OCI-LY3 (cell line): ENCODE data around the gene IER5.

Source experiments
- H2AFZ ChIP-seq: fragments of 200-600, 300-600 bp; shearing (Covaris generic); 2 replicates; pipeline ENCODE4 v1.6.0; 2014; ENCODE audit warnings: antibody characterized with exemption, low read depth, low read length
- H3K27ac ChIP-seq: fragments of 200-600, 300-600 bp; sonication (generic); 2 replicates; pipeline ENCODE4 v1.5.1; 2014; ENCODE audit warnings: mild to moderate bottlenecking, low read length, moderate library complexity, mixed read lengths
- H3K27me3 ChIP-seq: fragments of 200-600, 300-600 bp; sonication (generic); 2 replicates; pipeline ENCODE4 v1.6.1; 2014; ENCODE audit warnings: low read depth, low read length, mixed read lengths
- H3K36me3 ChIP-seq: fragments of 200-600, 300-600 bp; sonication (generic); replicated peaks from 2 replicates; pipeline ENCODE3; 2014; ENCODE audit warnings: low read depth, low read length, mixed read lengths
- H3K4me1 ChIP-seq: fragments of 300-600, 200-600 bp; sonication (generic); 2 replicates; pipeline ENCODE4 v1.6.1; 2014; ENCODE audit warnings: low read length, mixed read lengths
- H3K4me2 ChIP-seq: fragments of 200-600, 300-600 bp; sonication (generic); 2 replicates; pipeline ENCODE4 v1.6.1; 2014; ENCODE audit warnings: low read length, mixed read lengths
- H3K4me3 ChIP-seq: fragments of 300-600, 200-600 bp; sonication (generic); 2 replicates; pipeline ENCODE4 v1.5.1; 2014; ENCODE audit warnings: antibody characterized with exemption, mild to moderate bottlenecking, low read length, moderate library complexity
- H3K79me2 ChIP-seq: fragments of 300-600, 200-600 bp; shearing (Covaris generic); 2 replicates; pipeline ENCODE4 v1.6.1; 2014; ENCODE audit warnings: mild to moderate bottlenecking, low read length, mixed read lengths
- H3K9ac ChIP-seq: fragments of 300-600, 200-600 bp; shearing (Covaris generic); 2 replicates; pipeline ENCODE4 v1.6.0; 2014; ENCODE audit warnings: mild to moderate bottlenecking, low read length, moderate library complexity
- H3K9me3 ChIP-seq: fragments of 200-600, 300-600 bp; shearing (Covaris generic); 2 replicates; pipeline ENCODE4 v1.6.1; 2014; ENCODE audit warnings: low read length, mixed read lengths; ENCODE audit not compliant: insufficient read depth
- H4K20me1 ChIP-seq: fragments of 200-600, 300-600 bp; sonication (generic); 2 replicates; pipeline ENCODE4 v1.6.1; 2016; ENCODE audit warnings: low read length, mixed read lengths; ENCODE audit not compliant: insufficient read depth
- EZH2phosphoT487 ChIP-seq: fragments of 200-600 bp; shearing (Covaris generic); IDR thresholded peaks from 2 replicates; pipeline ENCODE4 v1.6.1; 2018; ENCODE audit warnings: antibody characterized with exemption, mixed run types, low read depth
- TF ChIP-seq, protein P1 (sequence below): fragments of 200-600, 300-600 bp; sonication (generic); IDR thresholded peaks from 2 replicates; pipeline ENCODE4 v1.5.1; 2014; ENCODE audit warnings: antibody characterized with exemption, low read length, low read depth

Gene IER5

GRCh38 chr1:181108304-181108867, 19.9 kb downstream of the IER5 start:
- Histone ChIP-seq H3K9me3 (no peaks in the 10 kb centered on the region), H3K36me3 (no peaks in the 10 kb centered on the region), H3K4me1 (peaks cover 47% of the 10 kb centered on the region), H3K9ac (no peak overlapping the region), H3K4me2 (no peak overlapping the region), H3K27ac (no peak overlapping the region), H2AFZ (no peak overlapping the region), H3K27me3 (peaks cover 69% of the 10 kb centered on the region), H4K20me1 (no peaks in the 10 kb centered on the region), H3K4me3 (no peak overlapping the region), H3K79me2 (0 out of 2 replicates have a peak, but pooled peaks cover 3% of the 10 kb centered on the region)
- no peak for TF ChIP-seq EZH2phosphoT487
- TF ChIP-seq, protein P1, sequence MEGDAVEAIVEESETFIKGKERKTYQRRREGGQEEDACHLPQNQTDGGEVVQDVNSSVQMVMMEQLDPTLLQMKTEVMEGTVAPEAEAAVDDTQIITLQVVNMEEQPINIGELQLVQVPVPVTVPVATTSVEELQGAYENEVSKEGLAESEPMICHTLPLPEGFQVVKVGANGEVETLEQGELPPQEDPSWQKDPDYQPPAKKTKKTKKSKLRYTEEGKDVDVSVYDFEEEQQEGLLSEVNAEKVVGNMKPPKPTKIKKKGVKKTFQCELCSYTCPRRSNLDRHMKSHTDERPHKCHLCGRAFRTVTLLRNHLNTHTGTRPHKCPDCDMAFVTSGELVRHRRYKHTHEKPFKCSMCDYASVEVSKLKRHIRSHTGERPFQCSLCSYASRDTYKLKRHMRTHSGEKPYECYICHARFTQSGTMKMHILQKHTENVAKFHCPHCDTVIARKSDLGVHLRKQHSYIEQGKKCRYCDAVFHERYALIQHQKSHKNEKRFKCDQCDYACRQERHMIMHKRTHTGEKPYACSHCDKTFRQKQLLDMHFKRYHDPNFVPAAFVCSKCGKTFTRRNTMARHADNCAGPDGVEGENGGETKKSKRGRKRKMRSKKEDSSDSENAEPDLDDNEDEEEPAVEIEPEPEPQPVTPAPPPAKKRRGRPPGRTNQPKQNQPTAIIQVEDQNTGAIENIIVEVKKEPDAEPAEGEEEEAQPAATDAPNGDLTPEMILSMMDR: no peak

- H3K9ac ChIP-seq: no peak overlapping the region
- H3K79me2 ChIP-seq: no peaks in the 10 kb centered on the region
- no peaks in the 10 kb centered on the region for H3K9me3 ChIP-seq
- H3K27ac ChIP-seq: no peak overlapping the region
- H3K4me1 ChIP-seq: peaks cover 37% of the 10 kb centered on the region
- H3K36me3 ChIP-seq: no peaks in the 10 kb centered on the region
- H4K20me1 ChIP-seq: no peaks in the 10 kb centered on the region
- H3K4me3 ChIP-seq: no peak overlapping the region
- H3K4me2 ChIP-seq: peak overlapping the region; percentile 14; the same call in 1 of the 2 replicates
- no peak for TF ChIP-seq EZH2phosphoT487
- TF ChIP-seq, protein P1: no peak
- H2AFZ ChIP-seq: no peak overlapping the region
- H3K27me3 ChIP-seq: peaks cover 66% of the 10 kb centered on the region
Measured at GRCh38 chr1:181110013-181110412, 21.5 kb downstream of the IER5 start.

- H3K4me3 ChIP-seq: no peak overlapping the region
- H3K4me2 ChIP-seq: no peak overlapping the region
- no peaks in the 10 kb centered on the region for H4K20me1 ChIP-seq
- H3K36me3 ChIP-seq: no peaks in the 10 kb centered on the region
- no peaks in the 10 kb centered on the region for H3K79me2 ChIP-seq
- no peaks in the 10 kb centered on the region for H3K9me3 ChIP-seq
- no peak for TF ChIP-seq EZH2phosphoT487
- TF ChIP-seq, protein P1: no peak
- H2AFZ ChIP-seq: no peak overlapping the region
- no peak overlapping the region for H3K9ac ChIP-seq
- H3K27me3 ChIP-seq: peaks cover 58% of the 10 kb centered on the region
- peaks cover 28% of the 10 kb centered on the region for H3K4me1 ChIP-seq
- no peak overlapping the region for H3K27ac ChIP-seq
Measured at GRCh38 chr1:181111559-181111958, 23.1 kb downstream of the IER5 start.

DNA sequence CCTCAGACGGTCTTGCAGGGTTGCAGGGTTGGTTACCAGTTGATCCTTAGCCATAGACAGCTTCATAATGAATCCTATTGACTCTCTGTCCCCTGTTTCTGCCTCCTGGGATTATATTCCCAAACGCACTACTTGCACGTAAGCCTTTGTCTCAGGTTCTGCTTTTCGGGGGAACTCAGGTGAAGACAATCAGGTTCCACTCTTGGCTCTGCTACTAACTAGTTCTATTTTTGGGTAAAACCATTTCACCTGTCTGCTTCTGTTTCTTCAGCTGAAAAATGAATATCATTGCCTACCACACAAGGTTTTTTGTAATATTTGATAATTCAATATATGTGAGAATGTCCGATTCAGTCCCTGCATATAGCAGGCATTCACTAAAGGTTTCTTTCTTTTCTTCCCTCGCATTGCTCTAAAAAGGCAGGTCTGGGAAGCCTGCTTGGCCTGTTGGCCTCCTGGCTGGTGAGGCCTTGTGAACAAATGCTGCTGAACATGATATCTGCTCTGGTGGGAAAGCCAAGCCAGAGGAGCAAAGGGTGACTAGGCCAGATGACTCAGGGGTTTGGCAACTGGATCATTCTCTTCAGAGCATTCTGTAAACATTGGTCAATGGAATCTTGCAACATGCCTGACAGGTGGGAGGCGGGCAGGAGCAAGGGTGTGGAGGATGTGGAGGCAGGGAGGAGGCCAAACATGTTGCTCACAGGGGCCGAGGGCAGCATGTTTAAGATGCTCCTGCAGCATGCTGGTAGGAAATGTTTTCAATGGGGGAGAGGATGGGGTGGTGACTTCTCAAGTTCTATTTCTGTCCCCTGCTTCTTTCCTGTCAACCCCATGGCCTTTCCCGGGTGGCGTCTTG, 23.8 kb downstream of the IER5 start:
- Histone ChIP-seq H3K79me2 (no peaks in the 10 kb centered on the region), H3K27ac (no peak overlapping the region), H4K20me1 (no peaks in the 10 kb centered on the region), H3K4me2 (no peak overlapping the region), H3K9me3 (no peaks in the 10 kb centered on the region), H2AFZ (no peak overlapping the region), H3K36me3 (no peaks in the 10 kb centered on the region), H3K27me3 (peaks cover 51% of the 10 kb centered on the region), H3K9ac (no peak overlapping the region), H3K4me3 (no peak overlapping the region), H3K4me1 (peaks cover 21% of the 10 kb centered on the region)
- TF ChIP-seq EZH2phosphoT487: no peak
- TF ChIP-seq, protein P1: no peak
